DMS79 (cell line): ENCODE data around the gene EHD2.
"Not testable (repeated sequence)": the region's sequence is repeated elsewhere in the genome, so short reads cannot be mapped to it uniquely, and the experiment has no call there.

Source experiments
- DNase-seq: peaks from one replicate; lab custom pipeline; 2025; lab: John Stamatoyannopoulos, UW

Gene EHD2

GRCh38 chr19:47749326-47749725 is 36.1 kb downstream of the EHD2 start:
- DNase-seq: no peak

DNA sequence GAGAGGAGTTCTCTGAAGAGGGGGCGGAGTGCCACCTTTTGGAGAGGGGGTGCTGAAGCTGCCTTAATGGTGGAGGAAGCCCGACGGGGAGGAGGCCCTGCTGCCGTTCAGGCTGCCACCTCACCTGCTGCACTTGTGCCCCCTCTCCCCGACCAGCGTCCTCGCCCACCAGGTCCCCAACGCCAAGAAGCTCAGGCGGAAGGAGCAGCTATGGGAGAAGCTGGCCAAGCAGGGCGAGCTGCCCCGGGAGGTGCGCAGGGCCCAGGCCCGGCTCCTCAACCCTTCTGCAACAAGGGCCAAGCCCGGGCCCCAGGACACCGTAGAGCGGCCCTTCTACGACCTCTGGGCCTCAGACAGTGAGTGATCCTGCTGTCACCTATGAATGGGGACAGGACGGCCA is 37.5 kb downstream of the EHD2 start:
- no peak for DNase-seq

GRCh38 chr19:47752440-47753211 is 39.4 kb downstream of the EHD2 start:
- no peak for DNase-seq

- DNase-seq: no peak
Measured at GRCh38 chr19:47754206-47755064, 41.2 kb downstream of the EHD2 start.

DNA sequence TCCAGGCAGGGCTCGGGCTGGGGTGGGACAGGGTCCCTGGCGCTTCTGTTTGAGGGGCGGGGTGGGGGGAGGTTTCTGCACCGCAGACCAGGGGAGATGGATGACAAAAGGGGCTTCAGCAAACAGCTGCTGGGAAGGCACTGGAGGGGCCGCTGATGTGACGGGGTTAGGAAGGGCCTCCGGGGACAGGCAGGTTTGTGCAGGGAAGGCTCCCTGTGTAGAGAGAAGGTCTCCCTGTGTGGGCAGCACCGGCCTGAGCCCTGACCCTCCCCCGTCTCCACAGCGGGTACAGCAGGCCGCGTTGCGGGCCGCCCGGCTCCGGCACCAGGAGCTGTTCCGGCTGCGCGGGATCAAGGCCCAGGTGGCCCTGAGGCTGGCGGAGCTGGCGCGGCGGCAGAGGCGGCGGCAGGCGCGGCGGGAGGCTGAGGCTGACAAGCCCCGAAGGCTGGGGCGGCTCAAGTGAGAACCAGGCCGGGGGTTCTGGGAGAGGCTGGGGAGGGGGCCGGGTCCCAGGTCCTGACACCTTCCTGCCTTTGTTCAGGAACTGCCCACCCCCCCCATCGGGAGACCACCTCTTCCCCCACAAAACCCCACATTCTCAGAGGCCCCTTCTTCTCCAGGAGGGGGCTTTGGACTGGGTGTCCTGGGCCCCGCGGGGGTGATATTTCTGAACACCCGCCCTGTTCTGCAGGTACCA is 42.0 kb downstream of the EHD2 start:
- DNase-seq: no peak

- DNase-seq: no peak
Measured at GRCh38 chr19:47755762-47756626, 42.8 kb downstream of the EHD2 start.

DNA sequence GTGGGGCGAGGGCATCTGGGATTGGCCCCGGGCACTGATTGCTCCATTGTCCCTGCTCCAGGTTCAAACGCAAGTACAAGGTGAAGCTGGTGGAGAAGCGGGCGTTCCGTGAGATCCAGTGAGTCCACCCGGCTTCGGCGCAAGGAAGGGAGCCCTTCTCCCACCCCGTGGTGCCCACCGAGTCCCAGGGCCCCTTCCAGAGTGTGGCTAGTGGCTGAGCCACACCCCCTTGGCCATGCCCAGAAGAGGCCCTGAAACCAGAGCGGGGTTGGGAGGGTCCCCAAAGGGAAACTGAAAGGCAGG is 43.4 kb downstream of the EHD2 start:
- no peak for DNase-seq

DNA sequence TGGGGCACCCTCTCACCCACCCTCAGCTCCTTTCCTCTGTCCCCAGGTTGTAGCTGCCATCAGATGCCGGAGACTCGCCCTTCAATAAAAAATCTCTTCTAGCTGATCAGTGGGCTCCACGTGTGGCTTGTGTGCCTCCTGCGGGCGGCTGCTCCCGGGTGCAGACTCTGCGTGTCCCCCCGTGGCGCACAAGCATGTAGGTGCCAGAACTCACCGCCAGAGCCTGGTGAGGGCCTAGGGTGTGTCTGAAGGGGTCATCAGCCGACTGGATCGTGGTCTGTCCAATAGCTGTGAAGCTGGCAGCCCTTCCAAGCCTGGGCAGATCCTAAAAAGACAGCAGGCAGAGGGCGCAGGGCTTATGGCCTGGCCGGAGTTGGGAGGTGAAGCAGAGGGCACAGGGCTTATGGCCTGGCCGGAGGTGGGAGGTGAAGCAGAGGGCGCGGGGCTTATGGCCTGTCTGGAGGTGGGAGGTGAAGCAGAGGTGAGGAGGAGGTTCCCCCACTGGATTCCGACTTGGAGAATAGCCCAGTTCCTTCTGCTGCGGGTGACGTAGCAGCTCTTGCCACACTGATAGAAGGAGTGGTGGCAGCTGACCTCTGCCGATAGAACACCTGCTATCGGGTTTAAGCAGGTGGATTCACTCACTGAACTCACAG is 43.9 kb downstream of the EHD2 start:
- no peak for DNase-seq

DNA sequence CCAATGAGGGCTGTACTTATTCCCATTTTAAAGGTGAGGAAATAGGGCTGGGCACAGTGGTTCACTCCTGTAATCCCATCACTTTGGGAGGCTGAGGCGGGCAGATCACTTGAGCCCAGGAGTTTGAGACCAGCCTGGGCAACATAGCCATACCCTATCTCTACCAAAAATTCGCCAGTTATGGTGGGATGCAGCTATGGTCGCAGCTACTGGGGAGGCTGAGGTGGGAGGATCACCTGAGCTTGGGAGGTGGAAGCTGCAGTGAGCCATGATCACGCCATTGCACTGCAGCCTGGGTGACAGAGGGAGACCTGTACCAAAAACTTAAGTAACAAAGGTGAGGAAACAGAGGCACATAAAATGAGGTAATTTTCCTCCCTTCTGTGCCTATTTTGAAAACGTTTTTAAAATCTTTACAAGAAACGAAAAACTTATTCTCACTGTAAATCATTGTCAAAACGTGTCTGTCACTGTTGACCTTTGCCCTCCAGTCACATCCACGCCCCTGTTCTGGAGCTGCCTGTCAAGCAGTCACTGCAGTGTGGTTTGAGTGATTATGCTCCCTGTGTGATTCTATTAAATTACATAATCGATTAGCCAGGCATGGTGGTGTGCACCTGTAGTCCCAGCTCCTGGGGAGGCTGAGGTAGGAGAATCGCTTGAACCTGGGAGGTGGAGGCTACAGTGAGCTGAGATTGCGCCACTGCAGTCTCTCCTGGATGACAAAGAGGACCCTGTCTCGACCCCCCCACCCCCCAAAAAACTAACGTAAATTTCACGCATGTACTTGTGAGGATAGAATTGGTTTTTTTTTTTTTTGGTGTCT is 44.6 kb downstream of the EHD2 start:
- no peak for DNase-seq

GRCh38 chr19:47758443-47758804 is 45.2 kb downstream of the EHD2 start:
- no peak for DNase-seq

DNA sequence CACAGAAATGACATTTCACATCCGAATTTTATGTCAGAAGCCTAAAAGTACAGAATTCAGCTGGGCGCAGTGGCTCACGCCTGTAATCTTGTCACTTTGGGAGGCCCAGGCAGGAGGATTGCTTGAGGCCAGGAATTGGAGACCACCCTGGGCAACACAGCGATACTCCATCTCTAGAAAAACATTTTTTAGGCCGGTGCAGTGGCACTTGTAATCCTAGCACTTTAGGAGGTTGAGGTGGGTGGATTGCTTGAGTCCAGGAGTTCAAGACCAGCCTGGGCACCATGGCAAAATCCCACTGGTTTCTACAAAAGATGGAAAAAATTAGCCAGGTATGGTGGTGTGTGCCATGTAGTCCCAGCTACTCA is 47.4 kb downstream of the EHD2 start:
- DNase-seq: no peak

GRCh38 chr19:47761566-47761965 is 48.3 kb downstream of the EHD2 start:
- no peak for DNase-seq

DNA sequence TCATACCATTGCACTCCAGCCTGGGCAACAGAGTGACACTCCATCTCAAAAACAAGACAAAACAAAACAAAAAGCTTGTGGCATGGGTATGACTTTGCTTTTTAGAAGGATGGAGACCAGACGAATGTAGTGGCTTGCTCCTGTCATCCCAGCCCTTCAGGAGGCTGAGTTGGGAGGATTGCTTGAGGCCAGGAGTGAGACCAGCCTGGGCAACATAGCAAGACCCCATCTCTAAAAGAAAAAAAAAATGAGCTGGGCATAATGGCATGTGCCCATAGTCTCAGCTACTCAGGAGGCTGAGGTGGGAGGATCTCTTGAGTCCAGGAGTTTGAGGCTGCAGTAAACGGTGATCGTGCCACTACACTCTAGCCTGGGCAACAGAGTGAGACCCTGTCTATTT is 48.9 kb downstream of the EHD2 start:
- no peak for DNase-seq

- DNase-seq: no peak
Measured at GRCh38 chr19:47762615-47763308, 49.5 kb downstream of the EHD2 start.

DNA sequence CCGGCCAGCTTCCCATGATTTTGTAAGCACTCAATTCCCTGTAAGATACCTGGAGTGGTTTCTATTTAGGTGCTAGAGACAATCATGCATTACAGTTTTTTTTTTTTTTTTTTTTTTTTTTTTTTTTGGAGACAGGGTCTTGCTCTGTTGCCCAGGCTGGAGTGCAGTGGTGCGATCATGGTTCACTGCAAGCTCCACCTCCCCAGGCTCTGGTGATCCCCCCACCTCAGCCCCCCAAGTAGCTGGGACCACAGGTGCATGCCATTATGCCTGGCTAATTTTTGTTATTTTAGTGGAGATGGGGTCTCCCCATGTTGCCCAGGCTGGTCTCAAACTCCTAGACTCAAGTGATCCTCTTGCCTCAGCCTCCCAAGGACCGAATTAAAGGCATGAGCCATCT is 51.5 kb downstream of the EHD2 start:
- DNase-seq: not testable (repeated sequence)

- no peak for DNase-seq
Measured at GRCh38 chr19:47765523-47766358, 52.5 kb downstream of the EHD2 start.

- no peak for DNase-seq
Measured at GRCh38 chr19:47766359-47766620, 53.1 kb downstream of the EHD2 start.

GRCh38 chr19:47766670-47767069 is 53.4 kb downstream of the EHD2 start:
- DNase-seq: no peak

GRCh38 chr19:47767349-47767748 is 54.1 kb downstream of the EHD2 start:
- no peak for DNase-seq
